CD4-positive, CD25-positive, alpha-beta regulatory T cell (primary cell): Measurements from ENCODE around the gene CDT1. TPM values are rescaled to one million over a fixed set of nuclear protein-coding genes. Genes with fewer than 3 reads are reported as not detected.

Experiments used
- ATAC-seq, 2 donors: fragments of 150-1000 bp; cut with Tn5 transposase; one replicate each; pipeline ENCODE4 v1.10.0; 2021; ENCODE audit warnings: low read depth in 2 of 2, moderate number of reproducible peaks in 2 of 2, moderate library complexity in 1 of 2
- DNase-seq, 3 donors: peaks; one replicate each; pipeline versions ENCODE4 v3.0.0 to v3.0.0-alpha.2; 2012 to 2022; ENCODE audit warnings: mixed read lengths in 1 of 3
- H3K27ac ChIP-seq: one replicate; pipeline ENCODE4 v1.7.0; 2013; ENCODE audit warnings: mild to moderate bottlenecking, low read length; ENCODE audit not compliant: insufficient read depth, poor library complexity, severe bottlenecking
- H3K27me3 ChIP-seq: one replicate; pipeline ENCODE4 v1.7.0; 2013; ENCODE audit warnings: low read length; ENCODE audit not compliant: control insufficient read depth, insufficient read depth
- H3K36me3 ChIP-seq: one replicate; pipeline ENCODE4 v1.7.0; 2013; ENCODE audit warnings: mild to moderate bottlenecking, low read length, moderate library complexity; ENCODE audit not compliant: control insufficient read depth, insufficient read depth
- H3K4me1 ChIP-seq: 2 replicates; pipeline ENCODE4 v1.7.0; 2013; ENCODE audit warnings: mild to moderate bottlenecking, low read length; ENCODE audit not compliant: insufficient read depth, control insufficient read depth, poor library complexity, severe bottlenecking
- H3K4me3 ChIP-seq: one replicate; pipeline ENCODE4 v1.7.0; 2013; ENCODE audit warnings: low read depth, mild to moderate bottlenecking, low read length, moderate library complexity
- H3K9me3 ChIP-seq, 2 experiments: 1 replicate in 1 of 2; 2 replicates in 1 of 2; pipeline ENCODE4 v1.7.0; 2013; ENCODE audit warnings: low read length in 2 of 2, mild to moderate bottlenecking in 1 of 2, moderate library complexity in 1 of 2; ENCODE audit not compliant: control insufficient read depth in 2 of 2
- H3K27ac Mint-ChIP-seq, 3 donors: one replicate each; pipeline ENCODE4 v1.8.0; 2020 to 2022; ENCODE audit warnings: mild to moderate bottlenecking in 3 of 3, mixed read lengths in 3 of 3, moderate library complexity in 2 of 3
- H3K27me3 Mint-ChIP-seq: one replicate; pipeline ENCODE4 v1.8.0; 2022; ENCODE audit warnings: mild to moderate bottlenecking, mixed read lengths
- H3K36me3 Mint-ChIP-seq: one replicate; pipeline ENCODE4 v1.8.0; 2020; ENCODE audit warnings: mixed read lengths
- H3K4me1 Mint-ChIP-seq, 4 donors: one replicate each; pipeline ENCODE4 v1.8.0; 2020 to 2022; ENCODE audit warnings: mixed read lengths in 4 of 4, mild to moderate bottlenecking in 1 of 4
- H3K4me3 Mint-ChIP-seq, 4 donors: one replicate each; pipeline ENCODE4 v1.8.0; 2020 to 2022; ENCODE audit warnings: mild to moderate bottlenecking in 4 of 4, mixed read lengths in 4 of 4, moderate library complexity in 3 of 4
- H3K9me3 Mint-ChIP-seq, 7 donors: one replicate each; pipeline ENCODE4 v1.8.0; 2020 to 2022; ENCODE audit warnings: mixed read lengths in 7 of 7, mild to moderate bottlenecking in 3 of 7, moderate library complexity in 2 of 7
- polyA plus RNA-seq, 4 donors: library from polyadenylated mRNA; unstranded; fragments of 300-500 nt; fragmentation: Illumina TruSeq; gene quantifications; one replicate each; pipeline ENCODE4 v1.2.3, GENCODE V29; 2021
- total RNA-seq: library from RNA; stranded (reverse); gene quantifications from one replicate; pipeline ENCODE4 v1.2.3, GENCODE V29; 2022

Gene CDT1
- total and polyA plus RNA-seq, 5 donors from 2014 or later = 0.60 to 4.8 (median 1.4) TPM

DNA sequence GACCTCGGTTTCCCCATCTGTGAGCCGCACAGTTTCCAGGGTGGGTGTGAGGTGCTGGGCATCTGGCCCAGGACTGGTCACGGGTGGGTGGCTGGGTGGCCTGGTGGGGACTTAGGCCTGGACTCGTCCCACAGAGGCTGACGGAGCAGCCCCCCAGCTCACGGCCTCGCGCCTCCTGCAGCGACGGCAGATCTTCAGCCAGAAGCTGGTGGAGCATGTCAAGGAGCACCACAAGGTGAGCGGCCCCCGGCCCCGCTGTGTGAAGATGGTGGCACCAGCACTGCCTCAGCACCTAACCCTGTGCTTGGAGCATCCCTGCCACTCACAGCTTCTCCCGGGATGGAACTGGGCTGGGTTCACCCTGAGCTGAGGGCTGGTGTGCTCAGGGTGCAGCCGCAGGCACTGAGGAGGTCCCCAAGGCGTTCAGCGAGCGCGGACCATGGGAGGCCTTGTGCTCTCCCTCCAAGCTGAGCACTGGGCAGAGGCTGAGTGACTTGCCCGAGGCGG lies 2.4 kb downstream of the CDT1 start:
- H3K9me3 ChIP-seq = no peaks in the 10 kb centered on the region
- no peak overlapping the region for H3K4me3 ChIP-seq
- peaks cover 47% of the 10 kb centered on the region for H3K4me1 ChIP-seq
- H3K27me3 Mint-ChIP-seq = no peaks in the 10 kb centered on the region
- H3K36me3 Mint-ChIP-seq = peaks cover 3% of the 10 kb centered on the region
- H3K4me1 Mint-ChIP-seq = peaks cover 0 to 39% (median 8%) of the 10 kb centered on the region in 4 donors
- H3K4me3 Mint-ChIP-seq = peak overlapping the region in 1 of 4 donors; percentile 52
- H3K36me3 ChIP-seq = peaks cover 8% of the 10 kb centered on the region
- DNase-seq (no peak), ATAC-seq (no peak)
- H3K27me3 ChIP-seq = no peaks in the 10 kb centered on the region
- H3K9me3 Mint-ChIP-seq = no peaks in the 10 kb centered on the region
- no peak overlapping the region for H3K27ac Mint-ChIP-seq
- H3K27ac ChIP-seq = no peak overlapping the region

- no peaks in the 10 kb centered on the region for H3K27me3 ChIP-seq
- no peak overlapping the region for H3K4me3 ChIP-seq
- peaks cover 53% of the 10 kb centered on the region for H3K4me1 ChIP-seq
- Mint-ChIP-seq H3K36me3 (peaks cover 3% of the 10 kb centered on the region), H3K9me3 (no peaks in the 10 kb centered on the region), H3K4me3 (peak overlapping the region in 1 of 4 donors; percentile 52), H3K27ac (no peak overlapping the region), H3K27me3 (no peaks in the 10 kb centered on the region), H3K4me1 (peaks cover 0 to 35% (median 5%) of the 10 kb centered on the region in 4 donors)
- H3K36me3 ChIP-seq = peaks cover 8% of the 10 kb centered on the region
- no peak for ATAC-seq
- no peak for DNase-seq
- H3K9me3 ChIP-seq = no peaks in the 10 kb centered on the region
- H3K27ac ChIP-seq = no peak overlapping the region
These were observed 3.0 kb downstream of the CDT1 start for GRCh38 chr16:88806491-88807111.

DNA sequence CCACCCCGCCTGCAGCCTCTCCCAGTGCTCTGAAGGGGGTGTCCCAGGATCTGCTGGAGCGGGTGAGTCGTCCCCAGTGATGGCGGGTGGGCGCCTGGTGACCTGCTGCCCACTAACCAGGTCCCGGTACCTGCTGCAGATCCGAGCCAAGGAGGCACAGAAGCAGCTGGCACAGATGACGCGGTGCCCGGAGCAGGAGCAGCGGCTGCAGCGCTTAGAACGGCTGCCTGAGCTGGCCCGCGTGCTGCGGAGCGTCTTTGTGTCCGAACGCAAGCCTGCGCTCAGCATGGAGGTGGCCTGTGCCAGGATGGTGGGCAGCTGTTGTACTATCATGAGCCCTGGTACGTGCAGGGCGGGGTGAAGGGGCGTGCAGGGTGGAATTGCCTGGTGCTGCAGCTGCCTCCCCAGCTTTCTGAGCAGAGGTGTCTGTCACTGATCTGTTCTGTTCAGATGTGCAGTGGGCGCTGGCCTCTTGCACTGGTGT lies 3.6 kb downstream of the CDT1 start:
- peak overlapping the region in 1 of 4 donors; percentile 87 for H3K4me3 Mint-ChIP-seq
- H3K36me3 ChIP-seq = peaks cover 8% of the 10 kb centered on the region
- peaks cover 52% of the 10 kb centered on the region for H3K4me1 ChIP-seq

DNA sequence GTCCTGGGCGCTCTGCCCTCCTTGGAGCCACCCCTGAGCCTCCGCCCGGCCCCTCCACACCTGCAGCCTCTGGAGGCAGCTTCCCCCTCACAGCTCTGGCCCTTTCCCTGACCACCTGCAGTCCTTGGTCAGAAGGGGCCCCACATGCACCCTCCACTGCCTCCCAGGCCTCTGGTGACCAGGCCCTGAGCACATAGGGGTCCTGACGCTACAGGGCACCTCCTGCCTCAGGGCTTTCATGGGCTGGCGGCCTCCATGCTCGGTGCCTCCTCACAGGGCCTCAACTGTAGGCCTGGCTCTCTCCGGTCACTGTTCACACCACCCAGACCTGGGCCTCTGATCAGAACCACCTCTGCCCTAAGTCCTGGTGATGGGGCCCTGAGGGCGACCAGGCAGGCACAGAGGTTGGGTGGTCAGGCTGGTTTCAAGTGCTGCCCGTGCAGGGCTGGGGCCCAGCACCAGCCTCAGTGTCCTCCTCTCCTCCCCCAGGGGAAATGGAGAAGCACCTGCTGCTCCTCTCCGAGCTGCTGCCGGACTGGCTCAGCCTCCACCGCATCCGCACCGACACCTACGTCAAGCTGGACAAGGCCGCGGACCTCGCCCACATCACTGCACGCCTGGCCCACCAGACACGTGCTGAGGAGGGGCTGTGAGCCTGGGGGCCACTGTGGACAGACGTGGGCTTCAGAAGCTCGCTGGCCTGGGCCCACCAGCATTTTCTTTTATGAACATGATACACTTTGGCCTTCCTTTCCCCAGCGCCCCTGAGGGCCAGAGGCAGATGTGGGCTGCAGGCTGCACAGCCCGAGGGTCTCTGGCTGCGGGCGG lies 4.3 kb downstream of the CDT1 start:
- H3K4me3 ChIP-seq = no peak overlapping the region
- no peak for ATAC-seq
- H3K9me3 Mint-ChIP-seq = no peaks in the 10 kb centered on the region
- H3K27me3 Mint-ChIP-seq = no peaks in the 10 kb centered on the region
- H3K9me3 ChIP-seq = no peaks in the 10 kb centered on the region
- peaks cover 8% of the 10 kb centered on the region for H3K36me3 ChIP-seq
- no peak overlapping the region for H3K27ac ChIP-seq
- peaks cover 52% of the 10 kb centered on the region for H3K4me1 ChIP-seq
- peaks cover 0 to 31% (median under 1%) of the 10 kb centered on the region in 4 donors for H3K4me1 Mint-ChIP-seq
- no peak for DNase-seq
- H3K36me3 Mint-ChIP-seq = peaks cover 3% of the 10 kb centered on the region
- H3K4me3 Mint-ChIP-seq = peak overlapping the region in 3 of 4 donors; percentile 22 to 87 (median 38)
- H3K27ac Mint-ChIP-seq = no peak overlapping the region
- H3K27me3 ChIP-seq = no peaks in the 10 kb centered on the region

More for the DNA sequence above, 3.6 kb downstream of the CDT1 start:
- peaks cover 0 to 34% (median 3%) of the 10 kb centered on the region in 4 donors for H3K4me1 Mint-ChIP-seq
- ATAC-seq (no peak), DNase-seq (no peak)
- peaks cover 3% of the 10 kb centered on the region for H3K36me3 Mint-ChIP-seq
- H3K27me3 Mint-ChIP-seq = no peaks in the 10 kb centered on the region
- no peak overlapping the region for H3K4me3 ChIP-seq
- no peak overlapping the region for H3K27ac Mint-ChIP-seq
- H3K27ac ChIP-seq = no peak overlapping the region
- no peaks in the 10 kb centered on the region for H3K27me3 ChIP-seq
- no peaks in the 10 kb centered on the region for H3K9me3 Mint-ChIP-seq
- H3K9me3 ChIP-seq = no peaks in the 10 kb centered on the region

- H3K4me3 Mint-ChIP-seq = peak overlapping the region; percentile 24 to 87 (median 76)
- Histone ChIP-seq H3K27ac (no peak overlapping the region), H3K9me3 (no peaks in the 10 kb centered on the region), H3K4me1 (peaks cover 45% of the 10 kb centered on the region), H3K4me3 (no peak overlapping the region), H3K36me3 (peaks cover 8% of the 10 kb centered on the region), H3K27me3 (no peaks in the 10 kb centered on the region)
- peaks cover 3% of the 10 kb centered on the region for H3K36me3 Mint-ChIP-seq
- H3K9me3 Mint-ChIP-seq = no peaks in the 10 kb centered on the region
- ATAC-seq = no peak
- no peak overlapping the region for H3K27ac Mint-ChIP-seq
- DNase-seq = no peak
- H3K4me1 Mint-ChIP-seq = peaks cover 0 to 29% (median 0%) of the 10 kb centered on the region in 4 donors
- H3K27me3 Mint-ChIP-seq = no peaks in the 10 kb centered on the region
These were observed 5.6 kb downstream of the CDT1 start for GRCh38 chr16:88809068-88809675.

- Histone ChIP-seq H3K4me1 (peaks cover 39% of the 10 kb centered on the region), H3K27me3 (no peaks in the 10 kb centered on the region), H3K9me3 (no peaks in the 10 kb centered on the region), H3K27ac (no peak overlapping the region), H3K4me3 (no peak overlapping the region), H3K36me3 (peaks cover 8% of the 10 kb centered on the region)
- no peaks in the 10 kb centered on the region for H3K9me3 Mint-ChIP-seq
- no peak for ATAC-seq
- H3K27ac Mint-ChIP-seq = no peak overlapping the region
- peak overlapping the region; percentile 65 to 97 (median 87) for H3K4me3 Mint-ChIP-seq
- peaks cover 3% of the 10 kb centered on the region for H3K36me3 Mint-ChIP-seq
- DNase-seq = no peak
- peaks cover 0 to 27% (median 0%) of the 10 kb centered on the region in 4 donors for H3K4me1 Mint-ChIP-seq
- no peaks in the 10 kb centered on the region for H3K27me3 Mint-ChIP-seq
These were observed 6.1 kb downstream of the CDT1 start for GRCh38 chr16:88809676-88810165.

GRCh38 chr16:88810166-88810911 lies 6.8 kb downstream of the CDT1 start:
- no peaks in the 10 kb centered on the region for H3K27me3 Mint-ChIP-seq
- DNase-seq (no peak), ATAC-seq (no peak)
- Histone ChIP-seq H3K4me1 (peaks cover 36% of the 10 kb centered on the region), H3K36me3 (peaks cover 8% of the 10 kb centered on the region), H3K9me3 (no peaks in the 10 kb centered on the region), H3K27me3 (no peaks in the 10 kb centered on the region), H3K4me3 (peak overlapping the region; percentile 61), H3K27ac (peak overlapping the region; percentile 81)
- peak overlapping the region; percentile 86 to 97 (median 88) for H3K4me3 Mint-ChIP-seq
- H3K9me3 Mint-ChIP-seq = no peaks in the 10 kb centered on the region
- peaks cover 3% of the 10 kb centered on the region for H3K36me3 Mint-ChIP-seq
- H3K27ac Mint-ChIP-seq = peak overlapping the region in 2 of 3 donors; percentile 56 to 90
- H3K4me1 Mint-ChIP-seq = peaks cover 0 to 27% (median 0%) of the 10 kb centered on the region in 4 donors
